ENCODE results near the gene CCND1. TPM values are rescaled to one million over a fixed set of nuclear protein-coding genes. Genes with fewer than 3 reads are reported as not detected.

The CCND1 gene
- total RNA-seq, 1 experiment from 2014 or later: 106 TPM

DNA sequence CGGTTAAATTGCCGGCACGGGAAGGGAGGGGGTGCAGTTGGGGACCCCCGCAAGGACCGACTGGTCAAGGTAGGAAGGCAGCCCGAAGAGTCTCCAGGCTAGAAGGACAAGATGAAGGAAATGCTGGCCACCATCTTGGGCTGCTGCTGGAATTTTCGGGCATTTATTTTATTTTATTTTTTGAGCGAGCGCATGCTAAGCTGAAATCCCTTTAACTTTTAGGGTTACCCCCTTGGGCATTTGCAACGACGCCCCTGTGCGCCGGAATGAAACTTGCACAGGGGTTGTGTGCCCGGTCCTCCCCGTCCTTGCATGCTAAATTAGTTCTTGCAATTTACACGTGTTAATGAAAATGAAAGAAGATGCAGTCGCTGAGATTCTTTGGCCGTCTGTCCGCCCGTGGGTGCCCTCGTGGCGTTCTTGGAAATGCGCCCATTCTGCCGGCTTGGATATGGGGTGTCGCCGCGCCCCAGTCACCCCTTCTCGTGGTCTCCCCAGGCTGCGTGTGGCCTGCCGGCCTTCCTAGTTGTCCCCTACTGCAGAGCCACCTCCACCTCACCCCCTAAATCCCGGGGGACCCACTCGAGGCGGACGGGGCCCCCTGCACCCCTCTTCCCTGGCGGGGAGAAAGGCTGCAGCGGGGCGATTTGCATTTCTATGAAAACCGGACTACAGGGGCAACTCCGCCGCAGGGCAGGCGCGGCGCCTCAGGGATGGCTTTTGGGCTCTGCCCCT lies 529 bp upstream of the CCND1 start:
- POLR2A ChIA-PET: interaction anchor here (0.6 to 3.6 kb wide), 13 partner anchors 13 to 539 kb away, joined by 3 to 27 read pairs (median 4); partner anchors contain the start of gene LTO1
- no peaks in the 10 kb centered on the region for H3K27me3 Mint-ChIP-seq (ENCODE audit: insufficient read depth, unreplicated experiment)
- peak overlapping the region; percentile 98 for H3K4me3 Mint-ChIP-seq (ENCODE audit: unreplicated experiment)

DNA sequence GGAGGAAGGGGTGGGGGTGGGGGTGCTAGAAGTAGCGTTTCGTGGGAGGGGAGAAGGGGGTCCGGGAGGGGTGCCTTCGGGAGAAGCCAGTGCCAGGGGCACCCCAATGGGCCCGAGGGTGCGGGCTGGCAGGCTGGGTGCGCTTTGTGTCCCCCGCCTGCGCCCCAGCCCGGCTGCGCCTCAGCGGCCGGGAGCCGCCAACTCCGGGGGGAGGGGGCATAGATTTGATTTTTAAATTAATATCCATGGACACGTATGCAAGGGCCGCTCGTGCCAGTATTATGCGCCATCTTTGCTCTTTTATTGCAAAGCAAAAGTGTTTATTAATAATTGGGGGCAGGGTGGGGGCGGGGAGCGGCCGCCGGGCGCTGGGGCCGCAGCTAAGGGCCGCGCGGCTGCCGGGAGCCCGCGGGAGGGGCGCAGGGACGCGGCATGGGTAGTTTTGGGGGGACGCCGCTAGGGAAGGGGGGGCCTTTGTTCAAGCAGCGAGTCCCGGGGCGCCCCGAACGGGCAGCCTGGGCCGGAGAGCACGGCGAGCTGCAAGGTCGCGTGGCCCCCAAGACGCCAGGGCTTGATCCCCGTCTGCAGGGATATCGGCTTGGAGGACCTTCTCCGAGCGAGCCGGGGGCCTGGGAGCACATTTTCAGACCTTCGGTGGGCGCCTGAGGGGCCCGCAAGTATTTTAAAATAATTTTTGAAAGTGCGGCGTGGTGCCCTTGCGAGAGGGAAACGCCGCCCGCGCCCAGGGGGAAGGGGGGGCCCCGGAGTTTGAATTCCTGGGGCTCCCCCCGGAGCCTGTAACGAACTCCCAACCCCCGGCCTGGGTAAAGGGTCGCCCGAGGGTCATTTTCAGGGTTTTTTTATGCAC lies 959 bp downstream of the CCND1 start:
- DNase-seq (ENCODE audit: unreplicated experiment): peak; percentile 11
- Mint-ChIP-seq H3K4me3 (ENCODE audit: unreplicated experiment) (peak overlapping the region; percentile 98), H3K27me3 (ENCODE audit: insufficient read depth, unreplicated experiment) (no peaks in the 10 kb centered on the region), H3K36me3 (ENCODE audit: insufficient read depth, unreplicated experiment) (peaks cover 35% of the 10 kb centered on the region), H3K27ac (ENCODE audit: low read depth, unreplicated experiment) (peak overlapping the region; percentile 89), H3K4me1 (ENCODE audit: insufficient read depth, unreplicated experiment) (peaks cover 8% of the 10 kb centered on the region), H3K9me3 (ENCODE audit: unreplicated experiment) (no peaks in the 10 kb centered on the region)
- ChIA-PET CTCF (interaction anchor here (0.6 to 4.4 kb wide), 11 partner anchors 21 to 542 kb away, joined by 3 to 87 read pairs (median 5); no protein-coding TSS in a partner anchor), POLR2A (interaction anchor here (0.7 to 3.6 kb wide), 13 partner anchors 24 to 739 kb away, joined by 3 to 32 read pairs (median 5); partner anchors contain the start of genes IGHMBP2 and MRPL21)
- no TSS peak for BruUV-seq (replicated peaks)
- intact Hi-C loops (cut with micrococcal nuclease): loop anchor here (2.0 to 5.0 kb wide), 4 partner anchors 29 to 1385 kb away; no protein-coding TSS in a partner anchor
- TF ChIP-seq, protein P1, sequence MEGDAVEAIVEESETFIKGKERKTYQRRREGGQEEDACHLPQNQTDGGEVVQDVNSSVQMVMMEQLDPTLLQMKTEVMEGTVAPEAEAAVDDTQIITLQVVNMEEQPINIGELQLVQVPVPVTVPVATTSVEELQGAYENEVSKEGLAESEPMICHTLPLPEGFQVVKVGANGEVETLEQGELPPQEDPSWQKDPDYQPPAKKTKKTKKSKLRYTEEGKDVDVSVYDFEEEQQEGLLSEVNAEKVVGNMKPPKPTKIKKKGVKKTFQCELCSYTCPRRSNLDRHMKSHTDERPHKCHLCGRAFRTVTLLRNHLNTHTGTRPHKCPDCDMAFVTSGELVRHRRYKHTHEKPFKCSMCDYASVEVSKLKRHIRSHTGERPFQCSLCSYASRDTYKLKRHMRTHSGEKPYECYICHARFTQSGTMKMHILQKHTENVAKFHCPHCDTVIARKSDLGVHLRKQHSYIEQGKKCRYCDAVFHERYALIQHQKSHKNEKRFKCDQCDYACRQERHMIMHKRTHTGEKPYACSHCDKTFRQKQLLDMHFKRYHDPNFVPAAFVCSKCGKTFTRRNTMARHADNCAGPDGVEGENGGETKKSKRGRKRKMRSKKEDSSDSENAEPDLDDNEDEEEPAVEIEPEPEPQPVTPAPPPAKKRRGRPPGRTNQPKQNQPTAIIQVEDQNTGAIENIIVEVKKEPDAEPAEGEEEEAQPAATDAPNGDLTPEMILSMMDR (IDR thresholded peaks at IDR 0.05; ENCODE audit: unreplicated experiment): no peak

More for the DNA sequence above, 529 bp upstream of the CCND1 start:
- Mint-ChIP-seq H3K4me1 (ENCODE audit: insufficient read depth, unreplicated experiment) (peaks cover 8% of the 10 kb centered on the region), H3K9me3 (ENCODE audit: unreplicated experiment) (no peaks in the 10 kb centered on the region), H3K27ac (ENCODE audit: low read depth, unreplicated experiment) (peak overlapping the region; percentile 89), H3K36me3 (ENCODE audit: insufficient read depth, unreplicated experiment) (peaks cover 24% of the 10 kb centered on the region)
- peak; percentile 53 for DNase-seq (ENCODE audit: unreplicated experiment)
- CTCF ChIA-PET: interaction anchor here (0.6 to 2.5 kb wide), 7 partner anchors 19 to 539 kb away, joined by 3 to 9 read pairs (median 3); no protein-coding TSS in a partner anchor
- intact Hi-C loops (cut with micrococcal nuclease): loop anchor here (2.0 to 5.0 kb wide), 3 partner anchors 198 to 1383 kb away; no protein-coding TSS in a partner anchor
- no TSS peak for BruUV-seq (replicated peaks)
- TF ChIP-seq, protein P1 (IDR thresholded peaks at IDR 0.05; ENCODE audit: unreplicated experiment): no peak

DNA sequence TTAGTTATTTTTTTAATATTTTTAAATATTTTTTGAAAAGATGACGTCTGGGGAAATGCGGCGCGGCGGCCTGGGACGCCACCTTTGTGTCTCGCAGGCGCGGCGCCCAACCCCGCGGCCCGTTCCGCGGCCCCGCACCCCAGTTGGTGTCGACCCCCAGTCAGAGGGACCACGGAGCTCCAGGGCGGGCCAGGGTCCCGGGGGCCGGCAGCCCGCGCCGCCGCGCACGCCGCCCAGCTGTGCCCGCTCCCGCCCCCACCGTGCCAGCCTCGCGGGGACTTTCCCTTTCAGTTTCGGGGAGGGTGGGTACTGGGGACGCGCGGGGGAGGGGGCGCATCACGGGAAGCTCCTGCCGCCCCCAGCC lies 1.6 kb downstream of the CCND1 start:
- ChIA-PET POLR2A (interaction anchor here (0.6 to 3.6 kb wide), 10 partner anchors 32 to 739 kb away, joined by 3 to 32 read pairs (median 7); partner anchors contain the start of genes IGHMBP2, LTO1 and MRPL21), CTCF (interaction anchor here (0.6 to 4.4 kb wide), 19 partner anchors 13 to 1183 kb away, joined by 3 to 87 read pairs (median 5); no protein-coding TSS in a partner anchor)
- peak; percentile 21 for DNase-seq (ENCODE audit: unreplicated experiment)
- intact Hi-C loops (cut with micrococcal nuclease): loop anchor here (2.0 to 5.0 kb wide), 2 partner anchors 28 to 1385 kb away; no protein-coding TSS in a partner anchor
- Mint-ChIP-seq H3K4me3 (ENCODE audit: unreplicated experiment) (peak overlapping the region; percentile 98), H3K27me3 (ENCODE audit: insufficient read depth, unreplicated experiment) (no peaks in the 10 kb centered on the region), H3K4me1 (ENCODE audit: insufficient read depth, unreplicated experiment) (peaks cover 8% of the 10 kb centered on the region), H3K27ac (ENCODE audit: low read depth, unreplicated experiment) (no peak overlapping the region), H3K36me3 (ENCODE audit: insufficient read depth, unreplicated experiment) (peaks cover 41% of the 10 kb centered on the region), H3K9me3 (ENCODE audit: unreplicated experiment) (no peaks in the 10 kb centered on the region)
- no TSS peak for BruUV-seq (replicated peaks)
- TF ChIP-seq, protein P1 (IDR thresholded peaks at IDR 0.05; ENCODE audit: unreplicated experiment): no peak
